GM19238 (cell line): ENCODE results near the gene TIMM17A.

ENCODE experiments used
- DNase-seq: peaks from one replicate; pipeline ENCODE4 v3.0.0; 2011; ENCODE audit warnings: low spot score; ENCODE audit not compliant: insufficient read length

TIMM17A gene

DNA sequence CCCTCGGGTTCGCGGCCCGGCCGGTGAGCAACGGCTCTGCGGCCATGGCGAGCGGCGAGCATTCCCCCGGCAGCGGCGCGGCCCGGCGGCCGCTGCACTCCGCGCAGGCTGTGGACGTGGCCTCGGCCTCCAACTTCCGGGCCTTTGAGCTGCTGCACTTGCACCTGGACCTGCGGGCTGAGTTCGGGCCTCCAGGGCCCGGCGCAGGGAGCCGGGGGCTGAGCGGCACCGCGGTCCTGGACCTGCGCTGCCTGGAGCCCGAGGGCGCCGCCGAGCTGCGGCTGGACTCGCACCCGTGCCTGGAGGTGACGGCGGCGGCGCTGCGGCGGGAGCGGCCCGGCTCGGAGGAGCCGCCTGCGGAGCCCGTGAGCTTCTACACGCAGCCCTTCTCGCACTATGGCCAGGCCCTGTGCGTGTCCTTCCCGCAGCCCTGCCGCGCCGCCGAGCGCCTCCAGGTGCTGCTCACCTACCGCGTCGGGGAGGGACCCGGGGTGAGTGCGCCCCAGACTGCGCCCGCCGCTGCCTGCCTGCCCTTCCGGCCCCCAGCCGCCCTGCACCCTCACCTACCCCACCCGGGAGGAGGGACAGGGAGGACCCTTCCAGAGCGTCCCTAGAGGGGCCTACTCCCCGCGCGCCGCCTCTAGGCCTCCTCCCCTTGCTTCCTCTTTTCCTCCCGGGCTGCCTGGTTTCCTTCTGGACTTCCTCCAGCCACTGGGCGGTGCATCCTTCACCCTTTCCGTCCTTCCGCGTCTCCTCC is 27.5 kb downstream of the TIMM17A start, which contains the start of gene RNPEP:
Gene RNPEP (plus strand): TSS at position 26 of the 757 bp plus-strand sequence. CDS start 19 bp downstream, at position 45.
- DNase-seq: peak; percentile 59

DNA sequence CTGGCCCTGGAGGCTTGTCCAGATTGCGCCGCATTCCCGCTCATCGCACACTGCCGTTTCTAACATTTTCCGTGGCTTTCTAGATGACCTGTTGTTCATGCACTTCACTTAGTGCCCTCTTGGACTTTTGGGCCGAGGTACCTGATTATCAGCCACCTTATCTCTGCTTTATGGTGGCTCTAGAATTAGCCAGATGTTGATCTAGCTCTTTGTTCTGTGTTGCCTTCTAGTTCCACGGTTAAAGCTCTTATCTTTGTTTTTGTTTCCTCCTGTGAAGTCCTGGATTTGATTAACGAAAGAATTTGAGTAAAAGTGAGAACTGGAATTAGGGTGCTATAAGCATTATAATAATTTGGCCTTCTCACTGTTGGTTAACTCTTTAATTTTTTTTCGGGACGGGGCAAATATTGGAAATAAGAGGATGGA is 28.1 kb downstream of the TIMM17A start:
- DNase-seq: no peak

DNA sequence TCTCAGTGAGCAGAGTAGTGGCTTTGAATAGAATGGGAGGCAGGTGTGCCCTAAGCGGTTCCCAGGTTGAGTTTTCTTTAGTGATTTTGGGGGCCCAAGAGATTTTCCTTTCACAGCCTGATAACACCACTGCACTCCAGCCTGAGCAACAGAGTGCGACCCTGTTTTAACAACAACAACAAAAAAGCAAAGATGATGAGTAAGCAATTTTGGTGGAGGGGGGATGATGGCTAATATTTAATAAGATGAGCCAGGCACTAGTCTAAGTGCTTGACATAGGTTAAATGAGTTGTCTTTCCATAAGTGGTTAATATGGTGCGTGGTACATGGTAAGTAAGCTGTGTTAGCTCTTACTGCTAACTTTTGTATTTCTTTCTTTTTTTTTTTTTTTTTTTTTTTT is 29.1 kb downstream of the TIMM17A start:
- no peak for DNase-seq

DNA sequence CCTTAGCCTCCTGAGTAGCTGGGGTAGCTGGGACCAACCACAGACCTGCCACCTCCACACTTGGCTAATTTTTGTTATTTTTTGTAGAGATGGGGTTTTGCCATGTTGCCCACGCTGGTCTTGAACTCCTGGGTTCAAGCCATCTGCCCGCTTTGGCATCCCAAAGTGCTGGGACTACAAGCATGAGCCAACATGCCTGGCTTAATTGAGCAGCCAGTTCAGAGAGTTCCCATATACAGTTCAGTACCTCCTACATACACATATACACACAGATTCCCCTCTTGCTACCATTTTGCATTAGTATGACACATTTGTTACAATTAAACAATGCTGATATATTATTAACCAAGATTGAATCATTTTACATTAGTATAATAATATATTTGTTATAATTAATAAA is 30.1 kb downstream of the TIMM17A start:
- DNase-seq: no peak

DNA sequence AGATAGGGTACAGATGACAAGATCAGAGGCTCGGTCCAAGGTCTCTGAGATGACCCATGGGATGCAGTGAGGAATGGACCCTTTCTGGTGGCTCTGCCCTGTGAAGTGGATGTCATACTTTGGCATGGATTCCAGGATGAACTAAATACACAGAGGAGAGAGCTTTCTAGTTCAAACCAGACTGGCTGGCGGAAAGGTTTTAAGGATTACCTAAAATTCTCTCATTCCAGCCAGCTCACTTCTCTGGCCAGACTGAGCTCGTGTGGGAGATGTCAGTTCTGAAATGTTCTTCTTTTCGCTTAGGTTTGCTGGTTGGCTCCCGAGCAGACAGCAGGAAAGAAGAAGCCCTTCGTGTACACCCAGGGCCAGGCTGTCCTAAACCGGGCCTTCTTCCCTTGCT is 33.3 kb downstream of the TIMM17A start:
- no peak for DNase-seq

DNA sequence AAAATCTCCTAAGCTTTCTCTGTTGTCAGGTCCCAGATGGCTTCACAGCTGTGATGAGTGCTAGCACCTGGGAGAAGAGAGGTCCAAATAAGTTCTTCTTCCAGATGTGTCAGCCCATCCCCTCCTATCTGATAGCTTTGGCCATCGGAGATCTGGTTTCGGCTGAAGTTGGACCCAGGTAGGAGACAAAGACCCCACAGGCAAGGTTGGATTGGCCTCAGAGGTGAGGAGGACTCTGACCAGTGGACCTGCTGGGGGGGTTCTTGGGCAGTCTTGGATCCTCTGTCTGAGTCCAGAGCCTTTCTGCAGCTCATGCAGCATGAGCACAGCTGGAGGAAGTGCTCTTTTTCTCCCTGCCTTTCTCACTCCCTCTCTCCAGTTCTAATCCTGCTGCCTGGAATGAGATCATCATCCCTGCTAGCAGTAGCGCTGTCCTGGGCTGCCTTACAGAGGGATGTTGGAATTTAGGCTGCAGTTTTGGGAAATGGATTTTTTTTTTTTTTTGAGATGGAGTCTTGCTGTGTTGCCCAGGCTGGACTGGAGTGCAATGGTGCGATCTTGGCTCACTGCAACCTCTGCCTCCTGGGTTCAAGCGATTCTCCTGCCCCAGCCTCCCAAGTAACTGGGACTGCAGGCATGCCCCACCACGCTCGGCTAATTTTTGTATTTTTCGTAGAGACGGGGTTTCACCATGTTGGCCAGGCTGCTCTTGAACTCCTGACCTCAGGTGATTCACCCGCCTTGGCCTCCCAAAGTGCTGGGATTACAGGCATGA is 34.2 kb downstream of the TIMM17A start:
- no peak for DNase-seq

DNA sequence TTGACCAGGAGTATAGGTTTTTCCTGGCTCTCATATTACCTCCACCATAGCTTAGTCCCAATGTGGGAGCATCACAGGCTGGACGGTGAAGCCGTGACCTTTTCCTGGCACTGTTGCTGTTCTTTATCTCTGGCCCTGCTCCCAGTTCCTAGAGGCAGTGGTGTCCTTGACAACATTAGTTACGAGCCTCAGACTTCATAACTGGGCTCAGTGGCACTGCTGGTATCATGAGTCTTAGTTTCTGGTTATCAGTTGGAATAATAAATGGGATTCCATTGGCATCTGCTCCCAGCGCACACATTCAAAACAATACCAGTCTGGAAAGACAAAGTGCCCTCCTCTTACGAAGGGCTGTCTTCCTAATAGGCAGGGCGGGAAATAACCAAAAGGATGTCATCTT is 35.1 kb downstream of the TIMM17A start:
- no peak for DNase-seq

DNA sequence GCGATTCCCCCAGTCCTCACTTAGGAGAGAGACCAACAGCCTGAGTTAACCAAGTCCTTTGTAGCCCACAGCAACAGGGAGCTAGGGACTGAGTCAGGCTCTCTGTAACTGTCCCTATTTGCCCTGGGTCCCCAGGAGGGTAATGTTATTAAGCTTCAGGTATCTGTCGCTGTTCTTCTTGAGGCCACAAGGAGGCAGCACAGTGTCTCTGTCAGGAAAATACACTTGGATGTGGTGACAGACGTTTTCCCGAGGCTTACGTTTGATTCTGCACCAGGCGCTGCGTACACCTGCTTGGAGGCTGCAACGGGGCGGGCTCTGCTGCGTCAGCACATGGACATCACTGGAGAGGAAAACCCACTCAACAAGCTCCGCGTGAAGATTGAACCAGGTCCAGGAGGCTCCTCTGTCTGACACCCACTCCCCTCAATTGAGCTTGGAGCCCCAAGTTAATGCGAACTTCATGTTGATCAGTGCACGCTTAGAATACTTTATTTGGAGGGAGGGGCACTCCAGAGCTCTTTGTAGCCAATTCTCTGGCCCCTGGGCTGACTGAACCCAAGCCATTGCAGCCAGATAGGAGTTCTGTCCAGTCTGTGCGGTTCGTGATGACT is 44.4 kb downstream of the TIMM17A start:
- peak; percentile 41 for DNase-seq

DNA sequence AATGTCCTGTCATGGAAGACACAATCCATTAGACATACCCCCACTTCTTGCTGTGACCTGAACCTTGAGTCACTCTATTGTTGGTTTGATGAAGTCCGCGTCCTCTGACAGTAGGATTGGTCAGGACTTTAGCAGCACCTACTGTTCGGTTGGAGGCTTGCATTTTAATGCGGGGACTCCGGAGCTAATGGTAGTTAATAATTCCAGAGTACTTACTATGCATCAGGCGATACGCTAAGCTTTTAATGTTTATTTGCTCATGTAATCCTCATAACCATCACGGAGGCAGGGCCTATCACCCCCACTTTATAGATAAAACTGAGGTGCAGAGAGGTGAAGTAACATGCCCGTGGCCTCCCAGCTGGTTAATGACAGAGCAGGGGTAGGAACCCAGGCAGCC is 47.2 kb downstream of the TIMM17A start:
- no peak for DNase-seq

DNA sequence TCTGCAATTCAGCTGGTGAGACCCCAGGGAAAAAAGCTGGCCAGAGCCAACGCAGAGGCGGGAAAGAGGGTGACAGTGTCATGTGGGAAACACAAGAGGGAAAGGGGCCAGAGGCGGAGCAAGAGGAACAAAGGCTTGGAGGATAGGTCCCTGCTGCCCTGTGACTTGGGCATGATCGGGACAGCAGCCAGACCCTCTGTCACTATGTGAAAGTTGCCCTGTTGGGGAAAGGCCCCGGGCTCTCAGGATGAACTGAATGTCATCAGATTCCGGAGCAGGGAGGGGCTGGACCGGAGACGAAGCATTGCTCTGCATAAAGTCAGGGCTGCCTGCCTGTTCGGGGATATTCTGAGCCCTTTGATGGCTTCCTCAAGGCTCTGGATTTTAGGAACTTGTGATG is 49.4 kb downstream of the TIMM17A start:
- DNase-seq: no peak

DNA sequence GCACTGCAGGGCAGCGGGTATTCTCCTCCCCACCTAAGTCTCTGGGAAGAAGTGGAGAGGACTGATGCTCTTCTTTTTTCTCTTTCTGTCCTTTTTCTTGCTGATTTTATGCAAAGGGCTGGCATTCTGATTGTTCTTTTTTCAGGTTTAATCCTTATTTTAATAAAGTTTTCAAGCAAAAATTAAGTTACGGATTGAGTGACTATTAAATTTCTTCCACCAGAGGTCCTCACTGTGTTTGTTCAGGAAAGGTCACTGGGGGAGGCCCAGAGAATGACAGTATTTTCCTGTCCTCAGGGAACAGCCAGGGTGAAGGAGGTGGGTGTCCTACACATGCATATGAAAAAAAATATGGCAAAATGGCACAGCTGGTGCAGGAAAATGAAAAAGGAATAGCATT is 50.7 kb downstream of the TIMM17A start:
- no peak for DNase-seq

DNA sequence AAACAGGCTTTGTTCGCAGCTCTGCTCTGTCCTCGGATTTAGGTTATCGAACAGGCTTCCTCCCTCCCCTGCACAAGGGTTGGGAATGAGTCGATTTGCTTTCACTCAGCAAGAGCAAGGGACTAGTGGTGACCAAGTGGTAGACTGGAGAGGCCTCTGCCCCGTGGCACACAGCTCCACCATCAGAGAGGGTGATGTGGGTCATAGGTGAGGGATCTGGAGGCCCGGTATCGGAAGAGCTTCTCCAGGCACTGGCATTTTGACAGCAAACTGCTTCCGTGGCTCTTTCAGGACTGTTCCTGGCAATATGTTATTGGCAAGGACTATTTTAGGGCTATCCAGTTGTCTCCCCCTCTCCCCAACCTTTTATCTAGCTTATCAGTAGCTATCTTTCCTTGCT is 52.0 kb downstream of the TIMM17A start:
- no peak for DNase-seq

DNA sequence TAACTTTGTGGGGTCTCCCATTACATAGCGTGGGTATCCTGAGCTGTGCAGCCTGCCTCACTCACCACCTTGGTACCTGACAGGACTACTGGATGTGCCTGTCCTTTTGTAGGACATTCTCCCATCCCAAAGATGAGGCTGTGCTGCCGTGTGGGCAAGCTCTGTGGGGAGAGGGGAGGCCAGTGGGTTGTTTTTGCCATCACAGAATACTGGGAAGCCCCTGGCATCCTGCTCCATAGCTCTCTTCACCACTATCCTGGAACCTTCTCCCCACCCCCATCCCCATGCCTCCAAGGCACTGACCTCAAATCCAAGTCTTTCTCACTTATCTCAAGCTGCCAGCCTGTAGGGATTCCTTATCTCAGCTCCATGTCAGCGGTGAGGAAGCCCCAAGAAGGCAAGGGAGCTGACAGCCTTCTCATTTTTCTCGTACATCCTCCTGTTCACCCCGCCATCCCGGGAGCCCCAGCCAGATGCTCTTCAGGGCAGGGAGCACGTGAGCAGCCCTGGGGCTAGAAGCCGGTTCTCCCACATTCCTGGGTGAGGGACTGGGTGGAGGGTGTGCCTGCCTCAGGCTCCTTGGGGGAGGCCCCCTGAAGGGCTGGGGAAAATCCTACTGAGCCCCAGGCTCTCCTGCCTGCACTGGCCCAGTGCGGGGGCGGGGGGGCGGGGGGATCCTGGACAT is 52.6 kb downstream of the TIMM17A start:
- DNase-seq: no peak

DNA sequence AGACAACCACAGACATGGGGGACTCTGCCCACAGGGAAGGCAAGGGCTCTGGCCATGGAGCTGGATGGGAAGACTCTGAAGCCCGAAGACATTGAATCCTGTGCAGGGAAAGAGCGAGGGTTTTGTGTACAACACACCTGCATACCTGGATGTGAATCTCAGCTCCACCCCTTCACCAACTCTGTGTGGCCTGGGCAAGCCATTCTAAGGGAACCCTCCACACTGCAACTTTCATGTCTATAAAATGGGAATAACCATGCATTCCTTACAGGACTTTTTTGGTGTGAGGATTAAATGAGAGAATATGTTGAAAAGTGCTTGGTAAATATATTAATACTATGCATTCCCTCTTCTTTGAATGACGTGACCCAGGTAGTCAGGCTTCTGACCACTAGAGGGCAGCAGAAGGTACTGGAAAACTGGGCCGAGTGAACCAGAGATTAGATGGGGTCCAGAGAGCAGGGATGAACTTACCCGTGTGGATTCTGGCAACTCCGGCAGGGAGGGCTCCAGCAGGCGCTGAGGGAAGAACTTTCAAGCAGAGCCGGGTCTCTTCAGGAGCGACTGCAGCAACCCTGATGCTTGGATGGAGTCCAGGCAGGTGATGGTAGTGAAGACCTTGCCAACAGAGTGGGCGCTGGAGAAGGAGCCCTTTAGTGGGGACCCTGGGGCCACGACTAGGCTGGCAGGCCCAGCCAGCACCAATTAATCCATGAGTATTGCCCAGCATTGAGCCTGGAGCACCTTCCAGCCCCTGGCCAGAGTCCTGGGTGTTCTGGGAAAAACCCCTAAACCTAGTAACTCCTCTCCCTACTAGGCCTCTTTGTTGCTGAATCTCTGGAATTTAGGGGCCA is 54.2 kb downstream of the TIMM17A start:
- peak; percentile 52 for DNase-seq

DNA sequence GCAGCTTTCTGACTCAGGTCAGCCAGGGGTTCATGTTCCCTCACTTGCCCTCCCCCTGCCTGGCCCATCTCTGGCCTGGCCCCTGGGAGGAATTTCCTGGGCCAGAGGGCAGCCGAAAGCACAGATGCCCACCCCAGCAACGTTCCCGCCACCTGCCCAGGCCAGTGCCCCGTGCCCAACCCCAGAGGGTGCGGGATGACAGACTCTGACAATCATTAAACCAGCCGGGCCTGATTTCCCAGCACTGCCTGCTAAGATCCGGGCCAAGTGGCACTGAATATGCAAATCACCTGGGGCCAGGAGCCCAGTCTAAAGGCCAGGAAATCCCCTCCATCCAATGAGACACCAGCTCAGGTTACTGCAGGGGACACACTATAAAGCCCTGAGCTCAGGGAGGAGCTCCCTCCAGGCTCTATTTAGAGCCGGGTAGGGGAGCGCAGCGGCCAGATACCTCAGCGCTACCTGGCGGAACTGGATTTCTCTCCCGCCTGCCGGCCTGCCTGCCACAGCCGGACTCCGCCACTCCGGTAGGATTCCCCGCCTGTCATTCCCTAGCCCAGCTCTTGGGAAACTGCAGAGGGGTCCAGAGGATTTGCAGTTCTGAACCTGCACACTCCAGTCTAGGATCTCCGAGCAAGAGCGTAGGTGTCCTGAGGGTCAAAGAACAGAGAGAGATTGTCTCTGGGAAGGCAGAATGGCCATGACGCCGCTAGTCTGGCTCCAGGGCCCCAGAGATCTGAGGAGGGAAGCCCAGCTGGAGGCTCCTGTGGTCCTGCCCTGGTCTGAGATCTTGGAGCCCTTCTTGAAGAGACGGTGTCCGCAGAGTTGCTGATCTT is 55.1 kb downstream of the TIMM17A start, which contains the start of gene ELF3:
Gene ELF3 (plus strand): TSS at position 408 of the 836 bp plus-strand sequence. CDS start 550 bp downstream, outside the sequence.
- DNase-seq: peak; percentile 69

DNA sequence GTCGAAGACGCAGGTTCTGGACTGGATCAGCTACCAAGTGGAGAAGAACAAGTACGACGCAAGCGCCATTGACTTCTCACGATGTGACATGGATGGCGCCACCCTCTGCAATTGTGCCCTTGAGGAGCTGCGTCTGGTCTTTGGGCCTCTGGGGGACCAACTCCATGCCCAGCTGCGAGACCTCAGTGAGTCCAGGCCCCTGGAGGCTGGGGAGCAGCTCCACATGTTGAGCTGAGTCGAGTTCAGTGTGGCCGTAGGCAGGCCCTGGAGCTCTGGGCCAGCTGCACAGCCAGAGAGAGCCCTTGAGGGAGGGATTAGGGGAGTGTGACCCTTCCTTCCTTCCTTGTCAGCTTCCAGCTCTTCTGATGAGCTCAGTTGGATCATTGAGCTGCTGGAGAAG is 56.7 kb downstream of the TIMM17A start:
- DNase-seq: no peak

DNA sequence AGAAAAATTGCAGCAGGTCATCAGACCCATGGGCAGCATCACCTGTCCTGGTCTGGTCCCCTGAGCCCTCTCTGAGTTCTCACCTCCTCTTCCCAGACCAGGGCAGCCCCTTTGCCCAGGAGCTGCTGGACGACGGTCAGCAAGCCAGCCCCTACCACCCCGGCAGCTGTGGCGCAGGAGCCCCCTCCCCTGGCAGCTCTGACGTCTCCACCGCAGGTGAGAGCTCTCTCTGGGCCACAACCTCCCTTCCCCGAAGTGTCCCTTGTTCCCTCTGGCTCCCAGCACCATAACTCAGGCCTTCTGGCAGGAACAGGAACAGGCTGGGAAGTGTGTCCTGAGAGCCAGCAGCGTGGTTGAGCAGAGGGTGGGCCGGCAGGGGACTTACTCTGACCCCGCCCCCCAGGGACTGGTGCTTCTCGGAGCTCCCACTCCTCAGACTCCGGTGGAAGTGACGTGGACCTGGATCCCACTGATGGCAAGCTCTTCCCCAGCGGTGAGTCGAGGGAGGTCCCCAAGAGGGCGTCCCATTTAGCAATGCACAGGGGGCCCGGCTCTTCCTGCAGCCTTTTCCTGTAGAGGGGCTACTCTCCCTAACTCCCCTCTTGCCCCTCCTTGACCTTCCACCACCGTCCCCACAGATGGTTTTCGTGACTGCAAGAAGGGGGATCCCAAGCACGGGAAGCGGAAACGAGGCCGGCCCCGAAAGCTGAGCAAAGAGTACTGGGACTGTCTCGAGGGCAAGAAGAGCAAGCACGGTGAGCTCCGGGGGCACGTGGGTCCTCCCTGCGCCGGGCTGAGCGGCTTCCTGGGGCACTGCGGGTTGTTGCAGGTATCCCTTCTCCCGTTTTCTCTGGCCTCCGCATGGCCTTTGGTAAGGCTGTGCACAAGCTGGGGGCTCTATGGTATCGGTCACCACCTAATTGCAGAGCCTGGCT is 57.5 kb downstream of the TIMM17A start:
- no peak for DNase-seq

DNA sequence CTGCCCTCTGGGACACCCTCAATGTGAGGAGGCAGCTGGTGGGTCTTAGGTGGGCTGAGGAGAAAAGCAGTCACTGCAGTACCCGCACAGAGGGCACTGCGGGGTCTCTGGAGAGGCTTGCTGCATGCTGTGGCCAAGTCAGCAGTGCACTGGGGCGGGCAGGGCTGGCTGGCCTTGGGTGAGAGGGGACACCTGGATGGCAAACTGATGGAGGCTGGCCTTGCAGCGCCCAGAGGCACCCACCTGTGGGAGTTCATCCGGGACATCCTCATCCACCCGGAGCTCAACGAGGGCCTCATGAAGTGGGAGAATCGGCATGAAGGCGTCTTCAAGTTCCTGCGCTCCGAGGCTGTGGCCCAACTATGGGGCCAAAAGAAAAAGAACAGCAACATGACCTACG is 58.3 kb downstream of the TIMM17A start:
- DNase-seq: no peak

DNA sequence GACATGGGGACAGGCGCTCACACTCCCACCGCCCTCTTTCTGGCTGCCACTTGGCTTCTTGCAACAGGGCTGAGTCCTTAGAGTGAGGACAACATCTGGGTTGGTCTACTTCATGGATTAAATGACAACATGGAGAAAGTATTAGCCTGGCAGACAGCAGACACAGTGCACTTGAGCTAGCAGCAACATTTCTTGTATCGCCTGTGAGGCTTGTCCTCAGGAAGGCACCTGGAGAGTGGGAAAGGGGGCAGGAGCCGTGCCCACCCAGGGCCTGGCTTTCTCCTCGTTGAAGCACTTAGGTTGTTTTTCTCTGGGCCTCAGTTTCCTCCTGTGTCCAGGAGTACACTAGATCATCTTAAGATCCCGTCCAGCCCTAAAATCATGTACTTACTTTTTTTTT is 58.8 kb downstream of the TIMM17A start:
- DNase-seq: no peak
